ENCODE measurements around the gene NELFB.

DNA sequence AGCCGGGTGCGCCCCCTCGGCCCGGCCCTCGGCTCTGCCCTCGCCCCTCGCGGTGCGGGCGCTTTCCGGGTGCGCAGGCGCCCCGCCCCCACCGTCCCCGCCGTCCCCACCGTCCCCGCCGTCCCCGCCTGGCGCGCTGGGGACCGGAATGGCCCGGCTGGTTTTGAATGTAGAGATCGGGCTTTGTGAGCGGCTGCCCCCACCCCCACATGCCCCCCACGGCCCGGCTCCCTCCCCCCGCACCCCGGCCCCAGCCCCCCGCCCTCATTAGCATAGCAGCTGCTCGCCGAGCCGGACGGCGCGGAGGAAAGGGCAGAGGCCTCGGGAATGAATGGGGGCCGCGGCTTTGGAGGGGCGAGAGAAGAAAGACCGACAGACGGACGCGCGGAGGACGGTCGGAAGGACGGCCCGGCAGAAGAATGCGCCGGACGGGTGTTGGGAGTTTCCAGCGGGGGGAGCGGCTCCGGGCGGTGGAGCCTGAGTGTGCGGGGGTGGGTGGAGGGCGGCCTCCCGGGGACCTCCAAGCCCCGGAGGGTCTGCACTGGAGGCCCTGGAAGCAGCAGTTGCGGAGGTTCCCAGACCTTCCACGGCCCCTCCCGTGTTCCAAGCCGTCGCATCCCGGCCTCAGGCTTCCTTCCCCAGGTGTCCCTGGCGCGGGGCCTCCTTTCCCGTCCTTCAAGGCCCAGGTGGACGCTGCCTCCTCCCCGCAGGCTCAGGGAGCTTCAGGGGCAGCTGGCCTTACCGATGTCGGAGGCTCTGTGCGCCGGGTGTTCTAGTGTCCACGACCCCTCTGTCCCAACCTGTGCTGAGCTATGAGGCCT lies 40.9 kb downstream of the NELFB start:
- TF ChIP-seq TOX (CRISPR knock-in tag; IDR thresholded peaks at IDR 0.05; ENCODE audit: borderline replicate concordance) (no peak), ZNF8 (CRISPR knock-in tag; IDR thresholded peaks at IDR 0.05) (no peak), ZFP30 (CRISPR knock-in tag; IDR thresholded peaks at IDR 0.05) (no peak), ZFP3 (CRISPR knock-in tag; IDR thresholded peaks at IDR 0.05) (no peak), OSR1 (CRISPR knock-in tag; IDR thresholded peaks at IDR 0.05) (no peak), CSDC2 (CRISPR knock-in tag; IDR thresholded peaks at IDR 0.05) (no peak), PPARA (CRISPR knock-in tag; IDR thresholded peaks at IDR 0.05; ENCODE audit: borderline replicate concordance) (no peak)
- TF ChIP-seq, protein P1, sequence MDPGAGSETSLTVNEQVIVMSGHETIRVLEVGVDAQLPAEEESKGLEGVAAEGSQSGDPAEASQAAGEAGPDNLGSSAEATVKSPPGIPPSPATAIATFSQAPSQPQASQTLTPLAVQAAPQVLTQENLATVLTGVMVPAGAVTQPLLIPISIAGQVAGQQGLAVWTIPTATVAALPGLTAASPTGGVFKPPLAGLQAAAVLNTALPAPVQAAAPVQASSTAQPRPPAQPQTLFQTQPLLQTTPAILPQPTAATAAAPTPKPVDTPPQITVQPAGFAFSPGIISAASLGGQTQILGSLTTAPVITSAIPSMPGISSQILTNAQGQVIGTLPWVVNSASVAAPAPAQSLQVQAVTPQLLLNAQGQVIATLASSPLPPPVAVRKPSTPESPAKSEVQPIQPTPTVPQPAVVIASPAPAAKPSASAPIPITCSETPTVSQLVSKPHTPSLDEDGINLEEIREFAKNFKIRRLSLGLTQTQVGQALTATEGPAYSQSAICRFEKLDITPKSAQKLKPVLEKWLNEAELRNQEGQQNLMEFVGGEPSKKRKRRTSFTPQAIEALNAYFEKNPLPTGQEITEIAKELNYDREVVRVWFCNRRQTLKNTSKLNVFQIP (CRISPR knock-in tag; IDR thresholded peaks at IDR 0.05; ENCODE audit: borderline replicate concordance, low read depth), result no peak
- TF ChIP-seq, protein P2, sequence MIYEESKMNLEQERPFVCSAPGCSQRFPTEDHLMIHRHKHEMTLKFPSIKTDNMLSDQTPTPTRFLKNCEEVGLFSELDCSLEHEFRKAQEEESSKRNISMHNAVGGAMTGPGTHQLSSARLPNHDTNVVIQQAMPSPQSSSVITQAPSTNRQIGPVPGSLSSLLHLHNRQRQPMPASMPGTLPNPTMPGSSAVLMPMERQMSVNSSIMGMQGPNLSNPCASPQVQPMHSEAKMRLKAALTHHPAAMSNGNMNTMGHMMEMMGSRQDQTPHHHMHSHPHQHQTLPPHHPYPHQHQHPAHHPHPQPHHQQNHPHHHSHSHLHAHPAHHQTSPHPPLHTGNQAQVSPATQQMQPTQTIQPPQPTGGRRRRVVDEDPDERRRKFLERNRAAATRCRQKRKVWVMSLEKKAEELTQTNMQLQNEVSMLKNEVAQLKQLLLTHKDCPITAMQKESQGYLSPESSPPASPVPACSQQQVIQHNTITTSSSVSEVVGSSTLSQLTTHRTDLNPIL (CRISPR knock-in tag; IDR thresholded peaks at IDR 0.05; ENCODE audit: low read depth), result no peak
- TF ChIP-seq, protein P3, sequence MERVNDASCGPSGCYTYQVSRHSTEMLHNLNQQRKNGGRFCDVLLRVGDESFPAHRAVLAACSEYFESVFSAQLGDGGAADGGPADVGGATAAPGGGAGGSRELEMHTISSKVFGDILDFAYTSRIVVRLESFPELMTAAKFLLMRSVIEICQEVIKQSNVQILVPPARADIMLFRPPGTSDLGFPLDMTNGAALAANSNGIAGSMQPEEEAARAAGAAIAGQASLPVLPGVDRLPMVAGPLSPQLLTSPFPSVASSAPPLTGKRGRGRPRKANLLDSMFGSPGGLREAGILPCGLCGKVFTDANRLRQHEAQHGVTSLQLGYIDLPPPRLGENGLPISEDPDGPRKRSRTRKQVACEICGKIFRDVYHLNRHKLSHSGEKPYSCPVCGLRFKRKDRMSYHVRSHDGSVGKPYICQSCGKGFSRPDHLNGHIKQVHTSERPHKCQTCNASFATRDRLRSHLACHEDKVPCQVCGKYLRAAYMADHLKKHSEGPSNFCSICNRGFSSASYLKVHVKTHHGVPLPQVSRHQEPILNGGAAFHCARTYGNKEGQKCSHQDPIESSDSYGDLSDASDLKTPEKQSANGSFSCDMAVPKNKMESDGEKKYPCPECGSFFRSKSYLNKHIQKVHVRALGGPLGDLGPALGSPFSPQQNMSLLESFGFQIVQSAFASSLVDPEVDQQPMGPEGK (CRISPR knock-in tag; IDR thresholded peaks at IDR 0.05; ENCODE audit: borderline replicate concordance), result no peak
